ENCODE measurements around the gene SMIM32.

SMIM32 gene

GRCh38 chr5:136155078-136155477 lies 37.9 kb downstream of the SMIM32 start:
- H3K4me3 ChIP-seq (replicated peaks; ENCODE audit: insufficient read depth, low read length): no peak overlapping the region
- no peak for DNase-seq (ENCODE audit: low read depth in 1 of 2, low spot score in 1 of 2)
- TF ChIP-seq CTCF (IDR thresholded peaks at IDR 0.05; ENCODE audit: insufficient read depth, low read length) (no peak), REST (IDR thresholded peaks at IDR 0.05; ENCODE audit: insufficient replicate concordance, low read depth) (no peak), GABPA (IDR thresholded peaks at IDR 0.05; ENCODE audit: low read depth) (no peak), SPI1 (IDR thresholded peaks at IDR 0.05; ENCODE audit: borderline replicate concordance, low read depth) (no peak), POLR2AphosphoS5 (IDR thresholded peaks at IDR 0.05; ENCODE audit: low read depth) (no peak)

GRCh38 chr5:136153581-136154236 lies 39.3 kb downstream of the SMIM32 start:
- Histone ChIP-seq H3K27ac (replicated peaks) (no peak overlapping the region), H3K27me3 (ENCODE audit: insufficient read depth, poor library complexity, severe bottlenecking) (no peaks in the 10 kb centered on the region), H3K4me3 (replicated peaks; ENCODE audit: insufficient read depth, low read length) (no peak overlapping the region)
- TF ChIP-seq REST (IDR thresholded peaks at IDR 0.05; ENCODE audit: insufficient replicate concordance, low read depth) (no peak), SPI1 (IDR thresholded peaks at IDR 0.05; ENCODE audit: borderline replicate concordance, low read depth) (no peak), CTCF (IDR thresholded peaks at IDR 0.05; ENCODE audit: insufficient read depth, low read length) (no peak), POLR2AphosphoS5 (IDR thresholded peaks at IDR 0.05; ENCODE audit: low read depth) (no peak), GABPA (IDR thresholded peaks at IDR 0.05; ENCODE audit: low read depth) (no peak)
- no peak for DNase-seq (ENCODE audit: low read depth in 1 of 2, low spot score in 1 of 2)

More at GRCh38 chr5:136155078-136155477, 37.9 kb downstream of the SMIM32 start:
- Histone ChIP-seq H3K27me3 (ENCODE audit: insufficient read depth, poor library complexity, severe bottlenecking) (no peaks in the 10 kb centered on the region), H3K27ac (replicated peaks) (no peak overlapping the region)

- DNase-seq (ENCODE audit: low read depth in 1 of 2, low spot score in 1 of 2): no peak
- TF ChIP-seq SPI1 (IDR thresholded peaks at IDR 0.05; ENCODE audit: borderline replicate concordance, low read depth) (no peak), POLR2AphosphoS5 (IDR thresholded peaks at IDR 0.05; ENCODE audit: low read depth) (no peak), REST (IDR thresholded peaks at IDR 0.05; ENCODE audit: insufficient replicate concordance, low read depth) (no peak), GABPA (IDR thresholded peaks at IDR 0.05; ENCODE audit: low read depth) (no peak), CTCF (IDR thresholded peaks at IDR 0.05; ENCODE audit: insufficient read depth, low read length) (no peak)
- Histone ChIP-seq H3K27me3 (ENCODE audit: insufficient read depth, poor library complexity, severe bottlenecking) (no peaks in the 10 kb centered on the region), H3K4me3 (replicated peaks; ENCODE audit: insufficient read depth, low read length) (no peak overlapping the region), H3K27ac (replicated peaks) (no peak overlapping the region)
These were observed 43.1 kb downstream of the SMIM32 start for GRCh38 chr5:136149891-136150290.
